ENCODE data around the gene RNF169.

The RNF169 gene

DNA sequence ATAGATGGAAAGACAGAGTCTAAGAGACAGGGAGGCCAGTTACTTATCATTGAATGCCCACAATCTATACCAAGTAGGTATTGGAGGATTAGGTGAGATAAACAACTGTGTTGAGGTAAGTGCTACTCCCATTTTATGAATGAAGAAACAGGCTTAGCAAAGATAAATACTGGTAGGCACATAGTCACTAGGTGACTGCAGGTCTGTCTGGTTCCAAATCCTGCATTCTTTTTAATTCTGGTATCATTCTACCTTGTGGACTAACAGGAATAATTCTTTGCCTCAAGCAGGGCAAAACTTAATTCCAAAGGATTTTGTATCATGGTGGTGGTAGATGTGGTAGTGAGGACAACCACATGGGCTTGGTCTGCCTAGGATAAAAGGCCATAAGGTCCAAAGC, 28.4 kb downstream of the RNF169 start:
- TF ChIP-seq, protein P1, sequence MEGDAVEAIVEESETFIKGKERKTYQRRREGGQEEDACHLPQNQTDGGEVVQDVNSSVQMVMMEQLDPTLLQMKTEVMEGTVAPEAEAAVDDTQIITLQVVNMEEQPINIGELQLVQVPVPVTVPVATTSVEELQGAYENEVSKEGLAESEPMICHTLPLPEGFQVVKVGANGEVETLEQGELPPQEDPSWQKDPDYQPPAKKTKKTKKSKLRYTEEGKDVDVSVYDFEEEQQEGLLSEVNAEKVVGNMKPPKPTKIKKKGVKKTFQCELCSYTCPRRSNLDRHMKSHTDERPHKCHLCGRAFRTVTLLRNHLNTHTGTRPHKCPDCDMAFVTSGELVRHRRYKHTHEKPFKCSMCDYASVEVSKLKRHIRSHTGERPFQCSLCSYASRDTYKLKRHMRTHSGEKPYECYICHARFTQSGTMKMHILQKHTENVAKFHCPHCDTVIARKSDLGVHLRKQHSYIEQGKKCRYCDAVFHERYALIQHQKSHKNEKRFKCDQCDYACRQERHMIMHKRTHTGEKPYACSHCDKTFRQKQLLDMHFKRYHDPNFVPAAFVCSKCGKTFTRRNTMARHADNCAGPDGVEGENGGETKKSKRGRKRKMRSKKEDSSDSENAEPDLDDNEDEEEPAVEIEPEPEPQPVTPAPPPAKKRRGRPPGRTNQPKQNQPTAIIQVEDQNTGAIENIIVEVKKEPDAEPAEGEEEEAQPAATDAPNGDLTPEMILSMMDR (IDR thresholded peaks at IDR 0.05) = no peak

DNA sequence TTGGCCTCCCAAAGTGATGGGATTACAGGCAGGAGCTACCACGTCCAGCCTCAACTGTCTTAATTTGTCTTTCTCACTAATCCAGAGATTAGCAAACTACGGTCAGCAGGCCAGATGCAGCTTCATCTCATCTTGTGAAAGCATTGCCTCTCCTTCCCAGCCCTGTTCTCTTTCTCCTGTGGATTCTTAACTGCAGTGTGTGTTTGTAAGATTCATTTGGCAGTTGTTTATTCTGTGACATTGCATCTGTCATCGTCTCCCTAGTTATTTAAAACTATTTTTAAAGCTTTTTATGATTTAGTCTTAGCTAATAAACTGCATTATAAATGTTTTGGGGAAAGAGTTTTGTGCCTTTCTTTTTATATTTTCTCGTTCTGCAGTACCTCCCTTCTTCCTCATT, 29.2 kb downstream of the RNF169 start:
- TF ChIP-seq, protein P1 (IDR thresholded peaks at IDR 0.05) = no peak

DNA sequence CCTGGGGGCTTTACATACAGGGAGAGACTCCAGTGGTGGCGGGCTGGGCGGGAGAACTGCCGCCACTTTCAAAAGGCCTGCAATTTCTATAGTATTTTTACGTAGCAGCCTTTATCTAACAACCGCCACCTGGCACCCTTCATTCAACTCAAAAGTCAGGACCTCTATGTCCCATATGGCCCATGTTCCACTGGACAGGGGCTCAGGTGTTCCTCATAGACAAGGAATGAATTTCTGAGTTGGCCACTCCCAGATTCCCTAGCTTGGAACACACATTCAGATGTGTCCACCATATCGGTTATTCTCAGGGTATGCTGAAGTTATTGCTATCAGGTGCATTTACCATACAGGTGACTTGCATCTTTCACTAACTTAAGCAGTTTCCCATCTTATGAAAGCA, 29.9 kb downstream of the RNF169 start:
- TF ChIP-seq, protein P1 (IDR thresholded peaks at IDR 0.05) = no peak

DNA sequence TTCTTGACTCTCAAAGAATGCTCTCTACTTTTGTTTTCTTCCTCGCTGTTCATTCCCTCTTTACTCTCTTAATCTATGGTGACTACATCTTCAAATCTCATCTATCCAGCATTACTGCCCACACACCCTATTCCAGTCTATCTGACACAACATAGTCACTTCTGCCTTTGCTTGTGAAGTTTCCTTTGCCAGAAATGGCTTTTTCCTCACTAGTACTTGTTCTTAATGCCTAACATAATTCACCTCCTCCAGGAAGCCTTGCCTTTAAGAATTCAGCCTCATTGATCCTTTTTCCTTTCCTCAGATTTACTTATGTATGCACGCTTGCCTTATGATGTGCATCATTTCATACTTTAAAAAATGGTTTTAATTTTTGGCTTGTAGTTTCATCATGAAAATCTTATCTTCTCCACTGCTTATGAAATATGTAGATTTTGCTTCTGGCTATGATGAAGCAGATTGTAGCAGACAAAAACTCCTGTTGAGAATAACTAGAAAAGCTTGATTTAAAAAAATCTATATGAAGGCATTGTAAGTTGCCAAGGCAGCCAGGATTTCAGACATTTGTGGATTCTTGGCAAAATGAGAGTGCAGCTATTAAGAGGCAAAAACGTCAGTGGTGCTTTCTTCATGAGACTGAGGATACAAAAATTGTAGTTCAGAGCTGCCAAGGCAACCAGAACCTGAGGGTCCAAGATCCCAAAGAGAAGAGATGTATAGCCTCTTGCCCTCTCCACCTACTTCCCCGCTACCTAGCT, 31.8 kb downstream of the RNF169 start:
- TF ChIP-seq, protein P1 (IDR thresholded peaks at IDR 0.05) = no peak

DNA sequence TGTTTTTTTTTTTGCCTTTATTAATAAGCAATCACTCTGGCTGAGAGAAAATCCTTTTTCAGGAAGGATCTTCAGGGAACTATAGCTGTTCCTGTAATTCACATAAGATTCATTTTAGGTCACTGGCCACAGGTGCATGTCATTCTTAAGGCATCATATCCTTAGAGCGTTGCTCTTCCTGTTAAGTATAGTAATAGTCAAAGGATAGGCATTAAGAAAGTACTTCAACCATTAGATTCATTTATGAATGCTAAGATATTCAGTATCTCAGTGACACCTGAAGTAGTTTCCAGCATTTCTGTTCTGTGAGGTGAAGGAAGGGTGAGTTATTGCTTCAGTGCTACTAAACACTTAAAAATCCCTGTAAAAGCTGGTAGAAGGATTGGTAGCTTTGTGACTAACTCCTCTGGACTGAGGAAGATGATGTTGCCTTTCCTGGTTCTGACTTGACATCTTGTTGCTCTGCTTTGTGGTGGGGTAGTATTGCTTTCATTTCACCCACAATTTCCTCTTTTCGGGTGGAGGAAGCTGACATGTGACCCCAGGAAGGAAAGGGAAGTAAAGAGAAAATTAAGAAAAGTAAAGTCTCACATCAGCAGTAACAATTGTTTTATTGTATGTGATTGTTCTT, 34.7 kb downstream of the RNF169 start:
- TF ChIP-seq, protein P1 (IDR thresholded peaks at IDR 0.05) = no peak

DNA sequence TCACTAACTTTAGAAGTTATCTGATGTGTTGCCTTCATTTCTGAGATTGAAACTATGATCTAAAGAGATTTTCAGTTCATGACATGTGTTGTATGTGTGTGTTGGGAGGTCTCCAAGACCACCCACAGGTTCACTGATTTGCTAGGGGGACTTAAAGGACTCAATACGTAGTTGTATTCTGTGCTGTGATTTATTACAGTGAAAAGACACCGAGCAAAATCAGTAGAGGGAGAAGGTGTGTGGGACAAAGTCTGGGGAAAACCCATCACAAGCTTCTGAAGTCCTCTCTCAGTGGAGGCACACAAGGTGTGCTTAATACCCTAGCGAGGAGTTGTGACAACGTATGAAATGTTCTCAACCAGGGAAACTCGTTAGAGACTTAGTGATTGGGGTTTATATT, 35.6 kb downstream of the RNF169 start:
- TF ChIP-seq, protein P1 (IDR thresholded peaks at IDR 0.05) = no peak

DNA sequence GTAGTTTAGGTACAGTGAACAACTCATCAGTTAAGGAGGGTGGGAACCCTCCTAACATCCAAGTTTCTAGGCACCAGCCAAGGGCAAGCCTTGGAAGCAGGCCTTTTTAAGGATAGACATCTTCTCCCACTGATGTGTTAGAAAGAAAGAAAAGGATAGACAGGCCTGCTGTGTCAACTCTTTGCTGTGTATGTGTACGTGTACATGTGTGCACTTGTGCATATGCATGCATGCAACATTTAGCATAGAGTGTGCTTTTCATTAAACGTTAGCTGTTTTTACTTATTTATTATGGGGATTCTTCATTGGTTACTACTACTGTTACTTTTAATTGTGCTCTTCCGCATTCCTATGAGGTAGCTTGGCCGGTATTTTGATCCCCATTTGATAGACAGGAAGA, 36.1 kb downstream of the RNF169 start:
- TF ChIP-seq, protein P1 (IDR thresholded peaks at IDR 0.05) = no peak
